ENCODE results near the gene KCMF1.

The KCMF1 gene

DNA sequence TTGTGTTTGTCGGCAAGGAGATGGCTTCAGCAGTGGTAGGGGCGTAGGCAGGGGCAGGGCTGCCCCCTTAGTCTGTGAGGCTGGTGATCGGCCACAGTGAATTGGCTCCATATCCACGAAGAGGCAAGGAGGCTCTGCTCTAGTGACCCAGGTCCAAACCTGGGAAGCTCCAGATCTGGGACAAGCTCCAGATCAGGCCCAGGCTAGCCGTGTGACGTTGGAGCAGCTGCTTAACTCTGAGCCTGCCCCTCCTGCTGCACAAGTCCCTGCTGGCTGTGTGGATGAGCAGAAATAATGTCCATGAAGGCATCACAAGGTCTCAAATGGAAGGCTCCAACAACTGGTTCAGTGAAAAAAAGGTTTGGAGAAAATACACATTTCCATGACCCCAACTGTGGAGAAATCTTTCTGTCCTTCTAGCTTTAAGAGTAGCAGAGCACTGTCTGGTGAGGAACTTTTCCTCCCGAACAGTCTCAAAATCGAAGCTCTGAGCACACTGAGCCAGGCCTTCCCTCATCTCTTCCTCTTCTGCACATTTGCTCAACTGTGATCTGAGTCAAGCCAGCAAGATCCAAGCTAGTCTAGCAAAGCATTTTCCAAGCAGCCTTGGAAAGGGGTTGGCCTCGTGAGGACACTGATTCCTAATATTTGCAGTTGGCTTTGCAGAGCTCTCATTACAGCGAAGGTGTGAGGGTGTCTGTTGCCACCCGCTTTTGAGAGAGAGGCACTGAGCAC is 95.2 kb downstream of the KCMF1 start:
- TF ChIP-seq, protein P1, sequence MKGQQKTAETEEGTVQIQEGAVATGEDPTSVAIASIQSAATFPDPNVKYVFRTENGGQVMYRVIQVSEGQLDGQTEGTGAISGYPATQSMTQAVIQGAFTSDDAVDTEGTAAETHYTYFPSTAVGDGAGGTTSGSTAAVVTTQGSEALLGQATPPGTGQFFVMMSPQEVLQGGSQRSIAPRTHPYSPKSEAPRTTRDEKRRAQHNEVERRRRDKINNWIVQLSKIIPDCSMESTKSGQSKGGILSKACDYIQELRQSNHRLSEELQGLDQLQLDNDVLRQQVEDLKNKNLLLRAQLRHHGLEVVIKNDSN (IDR thresholded peaks at IDR 0.05): no peak
- TF ChIP-seq, protein P2, sequence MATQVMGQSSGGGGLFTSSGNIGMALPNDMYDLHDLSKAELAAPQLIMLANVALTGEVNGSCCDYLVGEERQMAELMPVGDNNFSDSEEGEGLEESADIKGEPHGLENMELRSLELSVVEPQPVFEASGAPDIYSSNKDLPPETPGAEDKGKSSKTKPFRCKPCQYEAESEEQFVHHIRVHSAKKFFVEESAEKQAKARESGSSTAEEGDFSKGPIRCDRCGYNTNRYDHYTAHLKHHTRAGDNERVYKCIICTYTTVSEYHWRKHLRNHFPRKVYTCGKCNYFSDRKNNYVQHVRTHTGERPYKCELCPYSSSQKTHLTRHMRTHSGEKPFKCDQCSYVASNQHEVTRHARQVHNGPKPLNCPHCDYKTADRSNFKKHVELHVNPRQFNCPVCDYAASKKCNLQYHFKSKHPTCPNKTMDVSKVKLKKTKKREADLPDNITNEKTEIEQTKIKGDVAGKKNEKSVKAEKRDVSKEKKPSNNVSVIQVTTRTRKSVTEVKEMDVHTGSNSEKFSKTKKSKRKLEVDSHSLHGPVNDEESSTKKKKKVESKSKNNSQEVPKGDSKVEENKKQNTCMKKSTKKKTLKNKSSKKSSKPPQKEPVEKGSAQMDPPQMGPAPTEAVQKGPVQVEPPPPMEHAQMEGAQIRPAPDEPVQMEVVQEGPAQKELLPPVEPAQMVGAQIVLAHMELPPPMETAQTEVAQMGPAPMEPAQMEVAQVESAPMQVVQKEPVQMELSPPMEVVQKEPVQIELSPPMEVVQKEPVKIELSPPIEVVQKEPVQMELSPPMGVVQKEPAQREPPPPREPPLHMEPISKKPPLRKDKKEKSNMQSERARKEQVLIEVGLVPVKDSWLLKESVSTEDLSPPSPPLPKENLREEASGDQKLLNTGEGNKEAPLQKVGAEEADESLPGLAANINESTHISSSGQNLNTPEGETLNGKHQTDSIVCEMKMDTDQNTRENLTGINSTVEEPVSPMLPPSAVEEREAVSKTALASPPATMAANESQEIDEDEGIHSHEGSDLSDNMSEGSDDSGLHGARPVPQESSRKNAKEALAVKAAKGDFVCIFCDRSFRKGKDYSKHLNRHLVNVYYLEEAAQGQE (IDR thresholded peaks at IDR 0.05; ENCODE audit: low read depth): no peak
- no peak for TF ChIP-seq NFIC (IDR thresholded peaks at IDR 0.05)
- TF ChIP-seq ZBTB7A (IDR thresholded peaks at IDR 0.05; ENCODE audit: low read depth): no peak

DNA sequence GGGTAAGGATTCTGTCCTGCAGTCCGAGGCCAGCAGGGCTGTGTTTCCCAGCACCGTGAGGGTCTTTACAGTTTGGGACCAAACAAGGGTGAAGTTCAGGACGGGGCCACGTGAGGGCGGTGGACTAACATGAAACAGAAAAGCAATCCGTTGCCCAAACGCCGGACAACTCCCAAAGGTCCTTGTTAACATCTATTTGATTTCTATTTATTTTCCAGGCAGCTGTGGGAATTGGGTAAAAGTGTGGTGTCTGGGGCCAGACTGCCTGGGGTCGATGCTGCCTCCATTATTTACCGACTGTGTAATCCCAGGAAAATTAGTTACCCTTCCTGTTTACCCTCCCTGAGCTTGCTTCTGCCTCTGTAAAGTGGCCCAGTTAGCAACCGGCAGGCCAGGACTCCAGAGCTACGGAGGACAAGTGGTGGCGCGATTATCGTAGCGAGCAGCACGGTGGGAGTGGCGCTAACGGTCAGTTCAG is 96.0 kb downstream of the KCMF1 start:
- TF ChIP-seq RAD21 (IDR thresholded peaks at IDR 0.05; ENCODE audit: low read depth): peak; percentile 98
- TF ChIP-seq TCF12 (IDR thresholded peaks at IDR 0.05; ENCODE audit: low read depth): no peak
- 0 out of 2 replicates have a peak, but pooled peaks have one; percentile 29 for TF ChIP-seq ZBTB7A (IDR thresholded peaks at IDR 0.05; ENCODE audit: low read depth)
- TF ChIP-seq, protein P1 (IDR thresholded peaks at IDR 0.05): 0 out of 2 replicates have a peak, but pooled peaks have one; percentile 17
- TF ChIP-seq, protein P2 (IDR thresholded peaks at IDR 0.05; ENCODE audit: low read depth): no peak

DNA sequence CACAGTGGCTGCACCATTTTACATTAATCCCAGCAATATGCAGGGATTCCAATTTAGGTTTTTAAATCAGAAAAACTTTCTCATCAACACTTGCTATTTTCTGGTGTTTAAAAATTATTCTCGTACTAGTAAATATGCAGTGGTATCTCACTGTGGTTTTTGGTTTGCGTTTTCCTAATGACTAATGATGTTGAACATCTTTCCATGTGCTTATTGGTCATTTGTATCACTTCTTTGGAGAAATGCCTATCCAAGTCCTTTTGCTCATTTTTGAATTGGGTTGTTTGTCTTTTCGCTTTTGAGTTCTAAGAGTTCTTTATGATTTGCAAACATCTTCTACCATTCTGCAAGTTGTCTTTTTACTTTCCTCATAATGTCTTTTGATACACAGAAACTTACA is 100.1 kb downstream of the KCMF1 start:
- no peak for TF ChIP-seq CREB1 (IDR thresholded peaks at IDR 0.05; ENCODE audit: low read depth)
- TF ChIP-seq, protein P3, sequence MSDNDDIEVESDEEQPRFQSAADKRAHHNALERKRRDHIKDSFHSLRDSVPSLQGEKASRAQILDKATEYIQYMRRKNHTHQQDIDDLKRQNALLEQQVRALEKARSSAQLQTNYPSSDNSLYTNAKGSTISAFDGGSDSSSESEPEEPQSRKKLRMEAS (IDR thresholded peaks at IDR 0.05): no peak
- no peak for TF ChIP-seq FOXM1 (IDR thresholded peaks at IDR 0.05; ENCODE audit: borderline replicate concordance, low read depth)
- TF ChIP-seq EGR1 (IDR thresholded peaks at IDR 0.05): no peak
- no peak for TF ChIP-seq NFIC (IDR thresholded peaks at IDR 0.05)
- TF ChIP-seq, protein P1 (IDR thresholded peaks at IDR 0.05): no peak
- TF ChIP-seq RAD21 (IDR thresholded peaks at IDR 0.05; ENCODE audit: low read depth): no peak
- no peak for TF ChIP-seq TAF1 (IDR thresholded peaks at IDR 0.05; ENCODE audit: low read depth)
- TF ChIP-seq, protein P2 (IDR thresholded peaks at IDR 0.05; ENCODE audit: low read depth): no peak
- TF ChIP-seq TEAD4 (IDR thresholded peaks at IDR 0.05): no peak
- no peak for TF ChIP-seq EP300 (IDR thresholded peaks at IDR 0.05; ENCODE audit: borderline replicate concordance)

DNA sequence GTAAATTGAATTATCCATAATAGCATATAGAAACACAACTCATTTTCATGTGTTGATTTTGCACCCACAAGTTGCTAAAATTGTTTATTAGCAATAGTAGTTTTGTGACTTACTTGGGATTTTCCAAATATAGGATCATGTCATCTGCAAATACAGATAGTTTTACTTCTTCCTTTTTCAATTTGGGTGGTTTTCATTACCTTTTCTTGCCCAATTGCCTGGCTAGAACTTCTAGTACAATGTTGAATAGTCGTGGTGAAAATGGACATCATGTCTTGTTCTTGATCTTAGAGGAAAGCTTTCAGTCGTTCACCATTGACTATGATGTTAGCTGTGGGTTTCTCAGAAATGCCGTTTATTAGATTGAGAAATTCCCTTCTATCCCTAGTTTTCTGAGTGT is 102.1 kb downstream of the KCMF1 start:
- TF ChIP-seq FOXM1 (IDR thresholded peaks at IDR 0.05; ENCODE audit: borderline replicate concordance, low read depth) (no peak), RAD21 (IDR thresholded peaks at IDR 0.05; ENCODE audit: low read depth) (no peak)
- TF ChIP-seq, protein P1 (IDR thresholded peaks at IDR 0.05): no peak
